IPS-15b (cell line): ENCODE data around the gene ZFHX3.

ENCODE experiments used
- H3K27me3 ChIP-seq: one replicate; pipeline ENCODE4 v1.6.1; 2013; ENCODE audit warnings: low read length; ENCODE audit not compliant: control insufficient read depth, insufficient read depth
- H3K36me3 ChIP-seq: one replicate; pipeline ENCODE4 v1.6.1; 2013; ENCODE audit warnings: low read length; ENCODE audit not compliant: control insufficient read depth, insufficient read depth
- H3K4me1 ChIP-seq: one replicate; pipeline ENCODE4 v1.6.1; 2013; ENCODE audit warnings: mild to moderate bottlenecking, low read length; ENCODE audit not compliant: control insufficient read depth, insufficient read depth
- H3K4me3 ChIP-seq: one replicate; pipeline ENCODE4 v1.5.1; 2013; ENCODE audit warnings: low read depth, low read length
- H3K9ac ChIP-seq: one replicate; pipeline ENCODE4 v1.6.1; 2013; ENCODE audit warnings: low read depth, mild to moderate bottlenecking, low read length
- H3K9me3 ChIP-seq: one replicate; pipeline ENCODE4 v1.6.1; 2013; ENCODE audit warnings: mild to moderate bottlenecking, low read length; ENCODE audit not compliant: control insufficient read depth, insufficient read depth

ZFHX3 gene

GRCh38 chr16:73041676-73042075 lies 6.3 kb downstream of the ZFHX3 start:
- no peak overlapping the region for H3K9ac ChIP-seq
- H3K4me1 ChIP-seq = peaks cover 47% of the 10 kb centered on the region
- peaks cover 92% of the 10 kb centered on the region for H3K27me3 ChIP-seq

GRCh38 chr16:73040735-73041402 lies 7.1 kb downstream of the ZFHX3 start:
- H3K36me3 ChIP-seq = no peaks in the 10 kb centered on the region
- no peak overlapping the region for H3K4me3 ChIP-seq
- H3K9me3 ChIP-seq = no peaks in the 10 kb centered on the region
- H3K9ac ChIP-seq = no peak overlapping the region
- peaks cover 47% of the 10 kb centered on the region for H3K4me1 ChIP-seq
- H3K27me3 ChIP-seq = peaks cover 86% of the 10 kb centered on the region

More at GRCh38 chr16:73041676-73042075, 6.3 kb downstream of the ZFHX3 start:
- Histone ChIP-seq H3K4me3 (no peak overlapping the region), H3K9me3 (no peaks in the 10 kb centered on the region), H3K36me3 (no peaks in the 10 kb centered on the region)

- Histone ChIP-seq H3K4me3 (no peak overlapping the region), H3K36me3 (no peaks in the 10 kb centered on the region), H3K4me1 (peaks cover 53% of the 10 kb centered on the region), H3K27me3 (peaks cover 86% of the 10 kb centered on the region), H3K9ac (no peak overlapping the region), H3K9me3 (no peaks in the 10 kb centered on the region)
These were observed 7.8 kb downstream of the ZFHX3 start for GRCh38 chr16:73040136-73040535.

GRCh38 chr16:73037845-73038570 lies 9.9 kb downstream of the ZFHX3 start:
- Histone ChIP-seq H3K4me3 (no peak overlapping the region), H3K9ac (no peak overlapping the region), H3K27me3 (peaks cover 81% of the 10 kb centered on the region), H3K36me3 (no peaks in the 10 kb centered on the region), H3K4me1 (peaks cover 55% of the 10 kb centered on the region), H3K9me3 (no peaks in the 10 kb centered on the region)

GRCh38 chr16:73037331-73037745 lies 10.6 kb downstream of the ZFHX3 start:
- H3K9me3 ChIP-seq = no peaks in the 10 kb centered on the region
- peaks cover 76% of the 10 kb centered on the region for H3K27me3 ChIP-seq
- H3K36me3 ChIP-seq = no peaks in the 10 kb centered on the region
- peaks cover 58% of the 10 kb centered on the region for H3K4me1 ChIP-seq
- no peak overlapping the region for H3K4me3 ChIP-seq
- no peak overlapping the region for H3K9ac ChIP-seq

GRCh38 chr16:73036074-73036826 lies 11.7 kb downstream of the ZFHX3 start:
- Histone ChIP-seq H3K4me1 (peaks cover 58% of the 10 kb centered on the region), H3K27me3 (peaks cover 76% of the 10 kb centered on the region), H3K9ac (no peak overlapping the region), H3K4me3 (peak overlapping the region; percentile 31), H3K9me3 (no peaks in the 10 kb centered on the region), H3K36me3 (no peaks in the 10 kb centered on the region)

GRCh38 chr16:73034374-73034773 lies 13.6 kb downstream of the ZFHX3 start:
- peak overlapping the region; percentile 27 for H3K4me3 ChIP-seq
- no peaks in the 10 kb centered on the region for H3K36me3 ChIP-seq
- peaks cover 83% of the 10 kb centered on the region for H3K27me3 ChIP-seq
- H3K4me1 ChIP-seq = peaks cover 42% of the 10 kb centered on the region
- H3K9ac ChIP-seq = no peak overlapping the region
- no peaks in the 10 kb centered on the region for H3K9me3 ChIP-seq

GRCh38 chr16:73033271-73033998 lies 14.5 kb downstream of the ZFHX3 start:
- no peaks in the 10 kb centered on the region for H3K9me3 ChIP-seq
- peak overlapping the region; percentile 16 for H3K4me3 ChIP-seq
- peaks cover 40% of the 10 kb centered on the region for H3K4me1 ChIP-seq
- H3K36me3 ChIP-seq = no peaks in the 10 kb centered on the region
- no peak overlapping the region for H3K9ac ChIP-seq
- H3K27me3 ChIP-seq = peaks cover 83% of the 10 kb centered on the region

GRCh38 chr16:73032541-73033270 lies 15.2 kb downstream of the ZFHX3 start:
- peaks cover 83% of the 10 kb centered on the region for H3K27me3 ChIP-seq
- no peaks in the 10 kb centered on the region for H3K9me3 ChIP-seq
- no peaks in the 10 kb centered on the region for H3K36me3 ChIP-seq
- H3K9ac ChIP-seq = no peak overlapping the region
- H3K4me1 ChIP-seq = peaks cover 35% of the 10 kb centered on the region
- peak overlapping the region; percentile 16 for H3K4me3 ChIP-seq

- Histone ChIP-seq H3K27me3 (peaks cover 83% of the 10 kb centered on the region), H3K4me1 (peaks cover 34% of the 10 kb centered on the region), H3K9ac (no peak overlapping the region), H3K36me3 (no peaks in the 10 kb centered on the region), H3K9me3 (no peaks in the 10 kb centered on the region), H3K4me3 (no peak overlapping the region)
These were observed 15.9 kb downstream of the ZFHX3 start for GRCh38 chr16:73031984-73032383.
